Measurements from ENCODE around the gene FOXP1.

Gene FOXP1

DNA sequence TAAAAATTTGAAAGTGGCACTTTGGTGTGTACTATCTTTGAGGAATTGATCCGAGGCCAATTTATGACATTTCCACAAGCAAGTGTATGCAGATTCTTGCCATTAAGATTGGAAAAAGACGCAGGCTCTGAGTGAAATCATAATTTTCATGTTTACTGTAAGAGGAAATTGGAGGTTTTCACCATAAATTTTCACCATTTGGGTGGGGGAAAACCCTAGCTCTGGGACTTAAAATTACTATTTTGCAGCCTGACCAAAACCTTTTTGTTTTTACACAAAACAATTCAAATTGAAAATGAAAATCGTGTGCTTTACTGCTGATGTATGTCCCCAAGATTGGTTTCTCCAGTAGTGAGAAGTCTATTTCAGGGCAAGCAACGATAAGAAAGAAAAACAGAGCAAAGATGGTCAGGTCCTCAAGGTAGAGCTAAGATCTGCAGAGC lies 282.6 kb downstream of the FOXP1 start:
- TF ChIP-seq CTCF (IDR thresholded peaks at IDR 0.05; ENCODE audit: low read depth, low read length) = no peak
- TF ChIP-seq EZH2phosphoT487 (IDR thresholded peaks at IDR 0.05; ENCODE audit: low read depth) = 0 out of 2 replicates have a peak, but pooled peaks have one; percentile 60
- Histone ChIP-seq H3K27me3 (ENCODE audit: low read depth, low read length) (peaks cover 19% of the 10 kb centered on the region), H3K9me3 (ENCODE audit: insufficient read depth, low read length) (no peaks in the 10 kb centered on the region), H3K4me1 (ENCODE audit: low read length) (peaks cover 66% of the 10 kb centered on the region), H3K4me3 (ENCODE audit: low read length) (peak overlapping the region; percentile 63), H4K20me1 (ENCODE audit: insufficient read depth, low read length) (no peaks in the 10 kb centered on the region), H2AFZ (ENCODE audit: low read depth, low read length) (no peak overlapping the region), H3K79me2 (ENCODE audit: low read length) (no peaks in the 10 kb centered on the region; the same call in 1 of the 2 replicates), H3K36me3 (replicated peaks; ENCODE audit: low read depth, low read length) (no peaks in the 10 kb centered on the region), H3K27ac (ENCODE audit: low read length) (peak overlapping the region; percentile 70), H3K9ac (ENCODE audit: low read length) (peak overlapping the region; percentile 40), H3K4me2 (ENCODE audit: low read length) (peak overlapping the region; percentile 83)

GRCh38 chr3:71299160-71299559 lies 284.4 kb downstream of the FOXP1 start:
- Histone ChIP-seq H3K9ac (ENCODE audit: low read length) (no peak overlapping the region), H3K9me3 (ENCODE audit: insufficient read depth, low read length) (no peaks in the 10 kb centered on the region), H3K4me1 (ENCODE audit: low read length) (peaks cover 48% of the 10 kb centered on the region), H3K27ac (ENCODE audit: low read length) (no peak overlapping the region), H3K4me2 (ENCODE audit: low read length) (no peak overlapping the region), H3K4me3 (ENCODE audit: low read length) (no peak overlapping the region), H2AFZ (ENCODE audit: low read depth, low read length) (no peak overlapping the region), H3K27me3 (ENCODE audit: low read depth, low read length) (peaks cover 24% of the 10 kb centered on the region), H3K79me2 (ENCODE audit: low read length) (no peaks in the 10 kb centered on the region; the same call in 1 of the 2 replicates), H3K36me3 (replicated peaks; ENCODE audit: low read depth, low read length) (no peaks in the 10 kb centered on the region), H4K20me1 (ENCODE audit: insufficient read depth, low read length) (no peaks in the 10 kb centered on the region)
- TF ChIP-seq CTCF (IDR thresholded peaks at IDR 0.05; ENCODE audit: low read depth, low read length) (no peak), EZH2phosphoT487 (IDR thresholded peaks at IDR 0.05; ENCODE audit: low read depth) (no peak)

GRCh38 chr3:71294919-71295318 lies 288.6 kb downstream of the FOXP1 start:
- Histone ChIP-seq H3K4me3 (ENCODE audit: low read length) (no peak overlapping the region), H3K4me2 (ENCODE audit: low read length) (no peak overlapping the region)

GRCh38 chr3:71290301-71290700 lies 293.2 kb downstream of the FOXP1 start:
- no peak overlapping the region for H3K4me3 ChIP-seq (ENCODE audit: low read length)
- H3K9me3 ChIP-seq (ENCODE audit: insufficient read depth, low read length) = no peaks in the 10 kb centered on the region
- no peaks in the 10 kb centered on the region for H3K27me3 ChIP-seq (ENCODE audit: low read depth, low read length)
- no peak overlapping the region for H3K9ac ChIP-seq (ENCODE audit: low read length)
- H4K20me1 ChIP-seq (ENCODE audit: insufficient read depth, low read length) = no peaks in the 10 kb centered on the region
- no peak overlapping the region for H3K27ac ChIP-seq (ENCODE audit: low read length)
- H3K36me3 ChIP-seq (replicated peaks; ENCODE audit: low read depth, low read length) = no peaks in the 10 kb centered on the region
- H3K4me1 ChIP-seq (ENCODE audit: low read length) = no peaks in the 10 kb centered on the region
- TF ChIP-seq CTCF (IDR thresholded peaks at IDR 0.05; ENCODE audit: low read depth, low read length) = no peak
- no peak for TF ChIP-seq EZH2phosphoT487 (IDR thresholded peaks at IDR 0.05; ENCODE audit: low read depth)
- no peak overlapping the region for H3K4me2 ChIP-seq (ENCODE audit: low read length)
- no peaks in the 10 kb centered on the region for H3K79me2 ChIP-seq (ENCODE audit: low read length)
- no peak overlapping the region for H2AFZ ChIP-seq (ENCODE audit: low read depth, low read length)

More at GRCh38 chr3:71294919-71295318, 288.6 kb downstream of the FOXP1 start:
- TF ChIP-seq CTCF (IDR thresholded peaks at IDR 0.05; ENCODE audit: low read depth, low read length) = no peak
- no peak for TF ChIP-seq EZH2phosphoT487 (IDR thresholded peaks at IDR 0.05; ENCODE audit: low read depth)
- Histone ChIP-seq H3K79me2 (ENCODE audit: low read length) (no peaks in the 10 kb centered on the region), H3K9ac (ENCODE audit: low read length) (no peak overlapping the region), H3K27me3 (ENCODE audit: low read depth, low read length) (peaks cover 20% of the 10 kb centered on the region), H3K27ac (ENCODE audit: low read length) (no peak overlapping the region), H3K9me3 (ENCODE audit: insufficient read depth, low read length) (no peaks in the 10 kb centered on the region), H4K20me1 (ENCODE audit: insufficient read depth, low read length) (no peaks in the 10 kb centered on the region), H2AFZ (ENCODE audit: low read depth, low read length) (no peak overlapping the region), H3K4me1 (ENCODE audit: low read length) (peaks cover 5% of the 10 kb centered on the region), H3K36me3 (replicated peaks; ENCODE audit: low read depth, low read length) (no peaks in the 10 kb centered on the region)

Measured in OCI-LY3 (cell line).